ENCODE measurements around the gene ZBTB3. TPM values are rescaled to one million over a fixed set of nuclear protein-coding genes. Genes with fewer than 3 reads are reported as not detected.

Gene ZBTB3
- total and polyA plus RNA-seq, 9 of the 15 experiments (the other 6 are each of a cell fraction or from before 2014, with no cell fraction given) = 1.9 to 10.0 (median 4.9) TPM

DNA sequence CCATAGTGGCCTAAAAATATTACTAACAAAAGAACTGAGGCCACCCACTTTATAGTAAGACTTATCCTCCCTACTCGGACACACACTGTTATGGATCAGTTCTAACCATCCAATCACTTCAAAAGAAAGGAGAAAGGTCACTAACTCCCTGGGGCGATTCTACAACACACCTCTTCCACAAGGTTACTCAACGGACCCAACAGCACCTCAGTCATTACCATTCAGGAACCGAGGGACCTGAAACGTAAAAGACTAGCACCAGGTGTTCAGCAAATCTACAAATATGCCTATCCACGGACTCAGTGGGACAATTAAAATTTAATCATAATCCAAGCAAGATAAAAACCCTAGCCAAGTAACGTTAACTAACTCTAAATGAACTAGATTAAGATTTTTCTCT is 28.3 kb downstream of the ZBTB3 start:
- peak overlapping the region; percentile 90 for H3K4me3 ChIP-seq
- BruUV-seq (replicated peaks) = TSS peak; percentile 43
- no peak overlapping the region for H2AFZ ChIP-seq (ENCODE audit: low read depth, low read length)
- ChIA-PET CTCF (ENCODE audit: low intra/inter-chr PET ratio) (interaction anchor here (0.6 kb wide), 1 partner anchor 80 kb away, joined by 5 read pairs; the partner anchor contains the start of gene NXF1), POLR2A (interaction anchor here (0.8 to 4.5 kb wide), 9 partner anchors 8 to 134 kb away, joined by 3 to 31 read pairs (median 4); partner anchors contain the start of genes BSCL2, GANAB, GNG3 and LBHD1)
- H3K4me2 ChIP-seq (ENCODE audit: insufficient read depth, low read length) = peak overlapping the region; percentile 100
- no peaks in the 10 kb centered on the region for H3K9me1 ChIP-seq (ENCODE audit: control insufficient read depth, insufficient read depth, low read length)
- FAIRE-seq (no peak), ATAC-seq (no peak), DNase-seq (ENCODE audit: extremely low read depth in 1 of 4, low spot score in 3 of 4) (peak in 1 of 4 experiments; percentile 32)
- H3K9me3 ChIP-seq (replicated peaks; ENCODE audit: control insufficient read depth, insufficient read depth, low read depth, low read length) = no peaks in the 10 kb centered on the region
- 0% methylated on average over 7 of the region's 7 CpGs for WGBS (ENCODE audit: insufficient coverage, low coverage, missing lambda C conversion rate)
- H3K9ac ChIP-seq (ENCODE audit: insufficient read depth in 1 of 2, low read depth in 2 of 2, low read length in 2 of 2) = peak overlapping the region; percentile 98 to 100
- TF ChIP-seq, protein P1, sequence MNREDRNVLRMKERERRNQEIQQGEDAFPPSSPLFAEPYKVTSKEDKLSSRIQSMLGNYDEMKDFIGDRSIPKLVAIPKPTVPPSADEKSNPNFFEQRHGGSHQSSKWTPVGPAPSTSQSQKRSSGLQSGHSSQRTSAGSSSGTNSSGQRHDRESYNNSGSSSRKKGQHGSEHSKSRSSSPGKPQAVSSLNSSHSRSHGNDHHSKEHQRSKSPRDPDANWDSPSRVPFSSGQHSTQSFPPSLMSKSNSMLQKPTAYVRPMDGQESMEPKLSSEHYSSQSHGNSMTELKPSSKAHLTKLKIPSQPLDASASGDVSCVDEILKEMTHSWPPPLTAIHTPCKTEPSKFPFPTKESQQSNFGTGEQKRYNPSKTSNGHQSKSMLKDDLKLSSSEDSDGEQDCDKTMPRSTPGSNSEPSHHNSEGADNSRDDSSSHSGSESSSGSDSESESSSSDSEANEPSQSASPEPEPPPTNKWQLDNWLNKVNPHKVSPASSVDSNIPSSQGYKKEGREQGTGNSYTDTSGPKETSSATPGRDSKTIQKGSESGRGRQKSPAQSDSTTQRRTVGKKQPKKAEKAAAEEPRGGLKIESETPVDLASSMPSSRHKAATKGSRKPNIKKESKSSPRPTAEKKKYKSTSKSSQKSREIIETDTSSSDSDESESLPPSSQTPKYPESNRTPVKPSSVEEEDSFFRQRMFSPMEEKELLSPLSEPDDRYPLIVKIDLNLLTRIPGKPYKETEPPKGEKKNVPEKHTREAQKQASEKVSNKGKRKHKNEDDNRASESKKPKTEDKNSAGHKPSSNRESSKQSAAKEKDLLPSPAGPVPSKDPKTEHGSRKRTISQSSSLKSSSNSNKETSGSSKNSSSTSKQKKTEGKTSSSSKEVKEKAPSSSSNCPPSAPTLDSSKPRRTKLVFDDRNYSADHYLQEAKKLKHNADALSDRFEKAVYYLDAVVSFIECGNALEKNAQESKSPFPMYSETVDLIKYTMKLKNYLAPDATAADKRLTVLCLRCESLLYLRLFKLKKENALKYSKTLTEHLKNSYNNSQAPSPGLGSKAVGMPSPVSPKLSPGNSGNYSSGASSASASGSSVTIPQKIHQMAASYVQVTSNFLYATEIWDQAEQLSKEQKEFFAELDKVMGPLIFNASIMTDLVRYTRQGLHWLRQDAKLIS (CRISPR knock-in tag; IDR thresholded peaks at IDR 0.05) = 0 out of 2 replicates have a peak, but pooled peaks have one; percentile 13
- TF ChIP-seq, protein P2, sequence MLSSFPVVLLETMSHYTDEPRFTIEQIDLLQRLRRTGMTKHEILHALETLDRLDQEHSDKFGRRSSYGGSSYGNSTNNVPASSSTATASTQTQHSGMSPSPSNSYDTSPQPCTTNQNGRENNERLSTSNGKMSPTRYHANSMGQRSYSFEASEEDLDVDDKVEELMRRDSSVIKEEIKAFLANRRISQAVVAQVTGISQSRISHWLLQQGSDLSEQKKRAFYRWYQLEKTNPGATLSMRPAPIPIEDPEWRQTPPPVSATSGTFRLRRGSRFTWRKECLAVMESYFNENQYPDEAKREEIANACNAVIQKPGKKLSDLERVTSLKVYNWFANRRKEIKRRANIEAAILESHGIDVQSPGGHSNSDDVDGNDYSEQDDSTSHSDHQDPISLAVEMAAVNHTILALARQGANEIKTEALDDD (IDR thresholded peaks at IDR 0.05) = peak; percentile 78
- TF ChIP-seq DACH1 (IDR thresholded peaks at IDR 0.05; ENCODE audit: partially characterized antibody) (no peak), RAD21 (CRISPR knock-in tag; conservative IDR thresholded peaks at IDR 0.05 in 1 of 2, IDR thresholded peaks at IDR 0.05 in 1 of 2) (no peak)
- H3K79me2 ChIP-seq (ENCODE audit: control insufficient read depth, insufficient read depth, low read length) = peaks cover 86% of the 10 kb centered on the region
- H3K27me3 ChIP-seq (ENCODE audit: control insufficient read depth in 2 of 2, insufficient read depth in 2 of 2, low read length in 2 of 2) = no peaks in the 10 kb centered on the region
- H3K4me1 ChIP-seq (replicated peaks in 1 of 2; ENCODE audit: control insufficient read depth in 2 of 2, insufficient read depth in 2 of 2, low read length in 2 of 2) = peaks cover 13 to 19% of the 10 kb centered on the region in 2 experiments; a peak in 4 of 5 replicates
- H3K27ac ChIP-seq (ENCODE audit: extremely low read depth, low read depth, low read length) = peak overlapping the region; percentile 99
- intact Hi-C loops (cut with micrococcal nuclease) = loop anchor here (2.0 to 10.0 kb wide), 6 partner anchors 19 to 137 kb away; partner anchors contain the start of genes BSCL2, GNG3, POLR2G and TMEM179B
- H4K20me1 ChIP-seq (replicated peaks; ENCODE audit: control insufficient read depth, insufficient read depth, low read length) = peaks cover 6% of the 10 kb centered on the region; the same call in 1 of the 2 replicates
- H3K36me3 ChIP-seq (ENCODE audit: control insufficient read depth, insufficient read depth, low read length) = peaks cover 60% of the 10 kb centered on the region
- in situ Hi-C loops (cut with MboI) = no loop called here

Measured in K562 (cell line).